Uterus (tissue), 4 donors: ENCODE data around the gene PLXDC2. TPM values are rescaled to one million over a fixed set of nuclear protein-coding genes. Genes with fewer than 3 reads are reported as not detected.
"Not testable (repeated sequence)": the region's sequence is repeated elsewhere in the genome, so short reads cannot be mapped to it uniquely, and the experiment has no call there.

Source experiments
- DNase-seq, 2 donors: peaks; one replicate each; pipeline ENCODE4 v3.0.0-alpha.2; 2019 to 2020
- H3K27ac ChIP-seq, 2 donors: fragments of 200-600 bp; sonication (generic); 1 replicate in 1 of 2; 2 replicates in 1 of 2; pipeline ENCODE4 v1.5.1; 2016 to 2018
- H3K27me3 ChIP-seq, 2 donors: fragments of 200-600 bp; sonication (generic); one replicate each; pipeline ENCODE4 v1.5.1; 2018 to 2019; ENCODE audit warnings: control low read depth in 1 of 2
- H3K36me3 ChIP-seq, 2 donors: fragments of 200-600 bp; sonication (generic); one replicate each; pipeline ENCODE4 v1.5.1; 2019; ENCODE audit warnings: control low read depth in 1 of 2
- H3K4me1 ChIP-seq, 2 donors: fragments of 200-600 bp; sonication (generic); one replicate each; pipeline ENCODE4 v1.5.1; 2018 to 2019; ENCODE audit warnings: control low read depth in 1 of 2
- H3K4me3 ChIP-seq, 2 donors: fragments of 200-600 bp; sonication (generic); 1 replicate in 1 of 2; 2 replicates in 1 of 2; pipeline ENCODE4 v1.5.1; 2018 to 2019; ENCODE audit warnings: mild to moderate bottlenecking in 1 of 2
- H3K9me3 ChIP-seq, 2 donors: fragments of 200-600 bp; sonication (generic); one replicate each; pipeline ENCODE4 v1.5.1; 2019; ENCODE audit warnings: control low read depth in 1 of 2
- POLR2A ChIP-seq, 2 donors: fragments of 450-650 bp; IDR thresholded peaks; one replicate each; pipeline ENCODE4 v1.6.1; 2016; ENCODE audit warnings: antibody characterized with exemption in 2 of 2, mild to moderate bottlenecking in 1 of 2, moderate library complexity in 1 of 2
- intact Hi-C: fragments of 100-400 bp; cut with DNase I; formaldehyde crosslinking; loops from one replicate; pipeline ENCODE4 v1.15.1; 2023; ENCODE audit warnings: low total_unique reads
- total RNA-seq, 4 donors: library from RNA; depleted of rRNA in 3 of 4; stranded (reverse); fragments of >200 nt in 3 of 4; gene quantifications; one replicate each; pipeline versions ENCODE4 v1.1.0 to v1.2.4, GENCODE V29; 2014 to 2023
- TF ChIP-seq, protein P1 (sequence below), 4 experiments: fragments of 200-600 bp in 2 of 4; fragments of 450-650 bp in 2 of 4; sonication (generic) in 2 of 4; IDR thresholded peaks; one replicate each; pipeline ENCODE4 v1.5.1; 2016 to 2019; ENCODE audit warnings: antibody characterized with exemption in 4 of 4, mild to moderate bottlenecking in 2 of 4, moderate library complexity in 1 of 4
- donor health status: DM: yes; HTN: yes; CAD: no.

The PLXDC2 gene
- total RNA-seq, 4 donors from 2014 or later = 39.4 to 59.2 (median 52.2) TPM

DNA sequence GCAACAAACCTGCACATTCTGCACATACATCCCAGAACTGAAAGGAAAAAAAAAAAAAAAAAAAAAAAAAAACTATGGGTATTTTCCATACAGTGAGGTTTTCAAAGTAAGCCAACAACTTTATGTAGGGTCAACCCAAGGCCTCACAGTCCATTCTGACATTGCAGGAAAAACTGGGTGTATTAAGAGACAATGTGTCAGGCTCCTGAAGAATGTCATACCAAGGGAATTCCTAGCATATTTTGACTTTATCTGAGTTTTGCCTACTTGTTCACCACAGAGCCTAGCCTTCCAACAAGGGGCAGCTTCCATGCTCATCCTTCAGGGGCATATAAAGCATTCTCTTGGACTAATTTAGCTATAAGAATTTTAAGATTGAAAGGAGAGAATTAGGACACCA is 368.9 kb downstream of the PLXDC2 start:
- Histone ChIP-seq H3K4me1 (no peaks in the 10 kb centered on the region), H3K9me3 (no peaks in the 10 kb centered on the region), H3K4me3 (no peak overlapping the region), H3K27me3 (no peaks in the 10 kb centered on the region), H3K27ac (no peak overlapping the region), H3K36me3 (no peaks in the 10 kb centered on the region)
- intact Hi-C loops = no loop called here
- DNase-seq = no peak
- TF ChIP-seq POLR2A (IDR thresholded peaks at IDR 0.05) = no peak

DNA sequence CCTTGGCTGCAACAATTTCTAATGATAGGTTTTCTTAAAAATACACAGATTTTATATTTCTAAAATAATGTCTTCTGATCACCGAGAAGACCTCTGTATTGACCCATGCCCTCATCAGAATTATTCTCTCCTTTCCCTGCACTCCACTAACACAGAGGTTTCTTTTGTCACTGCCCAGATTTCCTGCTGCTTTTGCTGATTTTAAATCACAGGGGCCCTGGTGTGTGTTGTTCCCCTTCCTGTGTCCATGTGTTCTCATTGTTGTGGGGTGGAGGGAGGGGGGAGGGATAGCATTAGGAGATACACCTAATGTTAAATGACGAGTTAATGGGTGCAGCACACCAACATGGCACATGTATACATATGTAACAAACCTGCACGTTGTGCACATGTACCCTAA is 375.2 kb downstream of the PLXDC2 start:
- intact Hi-C loops, H3K36me3 ChIP-seq, H3K9me3 ChIP-seq, DNase-seq, H3K27ac ChIP-seq, H3K27me3 ChIP-seq, H3K4me3 ChIP-seq, H3K4me1 ChIP-seq: not testable (repeated sequence)

DNA sequence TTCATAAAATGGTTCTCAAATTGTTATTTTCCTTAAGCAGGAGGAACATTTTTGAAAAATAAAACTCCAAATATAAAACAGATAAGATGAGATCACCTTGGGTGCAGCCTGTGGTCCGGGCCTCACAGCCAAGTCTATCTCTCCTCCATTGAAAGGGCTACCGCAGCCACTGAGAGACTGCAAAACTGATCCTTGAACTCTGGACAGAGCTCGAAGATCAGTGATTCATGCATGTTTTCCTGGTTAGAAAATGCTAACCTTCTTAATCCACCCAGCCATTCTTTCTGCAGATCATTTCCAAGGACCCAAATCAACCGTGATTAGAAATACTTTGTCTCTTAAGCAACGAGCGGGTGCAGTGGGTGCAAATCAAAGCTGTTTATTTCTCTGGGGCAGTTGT is 378.8 kb downstream of the PLXDC2 start:
- H3K9me3 ChIP-seq = no peaks in the 10 kb centered on the region
- no peaks in the 10 kb centered on the region for H3K27me3 ChIP-seq
- H3K4me3 ChIP-seq = no peak overlapping the region
- DNase-seq = no peak
- H3K27ac ChIP-seq = no peak overlapping the region
- H3K4me1 ChIP-seq = no peaks in the 10 kb centered on the region
- TF ChIP-seq, protein P1, sequence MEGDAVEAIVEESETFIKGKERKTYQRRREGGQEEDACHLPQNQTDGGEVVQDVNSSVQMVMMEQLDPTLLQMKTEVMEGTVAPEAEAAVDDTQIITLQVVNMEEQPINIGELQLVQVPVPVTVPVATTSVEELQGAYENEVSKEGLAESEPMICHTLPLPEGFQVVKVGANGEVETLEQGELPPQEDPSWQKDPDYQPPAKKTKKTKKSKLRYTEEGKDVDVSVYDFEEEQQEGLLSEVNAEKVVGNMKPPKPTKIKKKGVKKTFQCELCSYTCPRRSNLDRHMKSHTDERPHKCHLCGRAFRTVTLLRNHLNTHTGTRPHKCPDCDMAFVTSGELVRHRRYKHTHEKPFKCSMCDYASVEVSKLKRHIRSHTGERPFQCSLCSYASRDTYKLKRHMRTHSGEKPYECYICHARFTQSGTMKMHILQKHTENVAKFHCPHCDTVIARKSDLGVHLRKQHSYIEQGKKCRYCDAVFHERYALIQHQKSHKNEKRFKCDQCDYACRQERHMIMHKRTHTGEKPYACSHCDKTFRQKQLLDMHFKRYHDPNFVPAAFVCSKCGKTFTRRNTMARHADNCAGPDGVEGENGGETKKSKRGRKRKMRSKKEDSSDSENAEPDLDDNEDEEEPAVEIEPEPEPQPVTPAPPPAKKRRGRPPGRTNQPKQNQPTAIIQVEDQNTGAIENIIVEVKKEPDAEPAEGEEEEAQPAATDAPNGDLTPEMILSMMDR (IDR thresholded peaks at IDR 0.05) = no peak
- H3K36me3 ChIP-seq = no peaks in the 10 kb centered on the region
- intact Hi-C loops = no loop called here

DNA sequence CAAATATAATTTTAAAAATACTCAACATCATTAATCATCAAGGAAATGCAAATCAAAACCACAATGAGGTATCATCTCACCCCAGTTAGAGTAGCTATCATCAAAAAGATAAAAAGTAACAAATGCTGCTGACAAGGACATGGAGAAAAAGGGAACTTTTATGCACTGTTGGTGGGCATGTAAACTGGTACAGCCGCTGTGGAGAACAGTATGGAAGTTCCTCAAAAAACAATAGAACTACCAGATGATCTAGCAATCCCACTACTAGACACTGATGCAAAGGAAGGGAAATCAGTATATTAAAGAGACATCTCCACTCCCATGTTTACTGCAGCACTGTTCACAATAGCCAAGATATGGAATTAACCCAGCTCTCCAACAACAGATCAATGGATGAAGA is 384.5 kb downstream of the PLXDC2 start:
- DNase-seq = no peak
- Histone ChIP-seq H3K4me1 (no peaks in the 10 kb centered on the region), H3K27ac (no peak overlapping the region), H3K4me3 (no peak overlapping the region), H3K36me3 (no peaks in the 10 kb centered on the region), H3K27me3 (no peaks in the 10 kb centered on the region), H3K9me3 (no peaks in the 10 kb centered on the region)
- no peak for TF ChIP-seq POLR2A (IDR thresholded peaks at IDR 0.05)
- TF ChIP-seq, protein P1 (IDR thresholded peaks at IDR 0.05) = no peak
- intact Hi-C loops = no loop called here

DNA sequence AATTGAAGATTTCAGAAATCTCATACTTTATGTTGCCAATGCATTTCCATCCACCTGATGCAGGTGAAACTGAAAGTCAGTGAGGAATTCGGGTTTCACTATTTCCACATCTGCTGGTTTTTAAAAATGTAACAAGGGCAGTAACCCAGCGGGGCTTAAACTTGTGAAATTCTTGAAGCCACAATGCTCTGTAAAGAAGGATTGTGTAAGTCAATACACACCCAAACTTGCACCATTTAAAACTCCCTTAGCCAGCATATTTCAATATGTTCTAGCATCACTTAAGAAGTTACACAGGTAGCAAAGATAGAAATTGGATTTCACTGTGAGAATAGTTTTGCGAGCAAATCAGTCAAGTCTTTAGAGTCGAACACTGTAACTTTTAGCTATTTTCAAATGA is 386.1 kb downstream of the PLXDC2 start:
- Histone ChIP-seq H3K4me1 (no peaks in the 10 kb centered on the region), H3K27ac (no peak overlapping the region), H3K27me3 (no peaks in the 10 kb centered on the region), H3K9me3 (no peaks in the 10 kb centered on the region), H3K36me3 (no peaks in the 10 kb centered on the region), H3K4me3 (no peak overlapping the region)
- intact Hi-C loops = no loop called here
- no peak for DNase-seq
- no peak for TF ChIP-seq POLR2A (IDR thresholded peaks at IDR 0.05)
- TF ChIP-seq, protein P1 (IDR thresholded peaks at IDR 0.05) = no peak

DNA sequence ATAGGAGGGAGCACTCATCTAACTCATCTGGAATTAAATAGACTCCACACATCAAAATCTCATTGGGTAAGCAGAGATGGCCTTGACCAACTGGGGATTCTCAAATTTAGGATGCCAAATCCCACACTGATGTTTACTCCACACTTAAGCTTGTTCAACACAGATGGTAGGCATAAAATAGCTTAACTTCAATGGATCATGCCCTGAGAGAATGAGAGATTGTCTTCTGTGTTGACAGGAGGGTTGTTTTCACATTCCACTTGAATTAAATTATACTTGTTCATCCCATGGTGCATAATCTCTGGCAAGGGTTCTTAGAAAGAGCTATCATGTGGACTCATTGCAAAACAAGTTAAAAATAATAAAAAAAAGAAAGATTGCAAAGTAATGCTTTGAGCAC is 391.4 kb downstream of the PLXDC2 start:
- TF ChIP-seq POLR2A (IDR thresholded peaks at IDR 0.05) = no peak
- TF ChIP-seq, protein P1 (IDR thresholded peaks at IDR 0.05) = no peak

DNA sequence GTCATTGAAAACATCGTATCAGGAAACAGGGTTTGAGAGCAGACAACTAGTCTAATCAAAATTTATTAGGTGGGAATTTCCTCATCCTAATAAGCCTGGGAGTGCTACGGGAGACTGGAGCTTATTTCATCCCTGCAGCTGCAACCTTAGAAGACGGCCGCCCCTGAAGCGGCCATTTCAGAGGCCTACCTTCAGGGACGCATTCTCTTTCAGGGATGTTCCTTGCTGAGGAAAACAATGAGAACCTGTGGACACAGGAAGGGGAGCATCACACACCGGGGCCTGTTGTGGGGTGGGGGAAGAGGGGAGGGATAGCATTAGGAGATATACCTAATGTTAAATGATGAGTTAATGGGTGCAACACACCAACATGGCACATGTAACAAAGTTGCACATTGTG is 392.9 kb downstream of the PLXDC2 start:
- H3K4me3 ChIP-seq, intact Hi-C loops, H3K9me3 ChIP-seq: not testable (repeated sequence)

More for the DNA sequence above, 391.4 kb downstream of the PLXDC2 start:
- DNase-seq = no peak
- no peak overlapping the region for H3K27ac ChIP-seq
- H3K9me3 ChIP-seq = no peaks in the 10 kb centered on the region
- no peak overlapping the region for H3K4me3 ChIP-seq
- intact Hi-C loops = no loop called here
- no peaks in the 10 kb centered on the region for H3K4me1 ChIP-seq
- H3K36me3 ChIP-seq = no peaks in the 10 kb centered on the region
- H3K27me3 ChIP-seq = no peaks in the 10 kb centered on the region

More for the DNA sequence above, 392.9 kb downstream of the PLXDC2 start:
- H3K36me3 ChIP-seq, H3K4me1 ChIP-seq, H3K27me3 ChIP-seq, DNase-seq, H3K27ac ChIP-seq: not testable (repeated sequence)
